Kidney (tissue), 11 donors: ENCODE measurements around the gene SNRPD3. TPM values are rescaled to one million over a fixed set of nuclear protein-coding genes. Genes with fewer than 3 reads are reported as not detected.
A peak's percentile ranks its signal among the peaks of the same experiment; 100 is the strongest.
"Not testable (repeated sequence)": the region's sequence is repeated elsewhere in the genome, so short reads cannot be mapped to it uniquely, and the experiment has no call there.

Experiments
- DNase-seq, 5 donors: peaks; one replicate each; pipeline ENCODE4 v3.0.0-alpha.2; 2013 to 2020
- FAIRE-seq: peaks from 2 replicates; lab custom pipeline; 2012; peaks lifted over from hg19 to GRCh38; lab: Jason Lieb, UNC
- H3K27ac ChIP-seq, 2 donors: one replicate each; pipeline ENCODE4 v1.7.0; 2013; ENCODE audit warnings: low read depth in 2 of 2, low read length in 2 of 2, inconsistent platforms in 1 of 2
- H3K27me3 ChIP-seq: one replicate; pipeline ENCODE4 v1.7.1; 2013; ENCODE audit warnings: low read length, inconsistent platforms; ENCODE audit not compliant: control insufficient read depth, insufficient read depth
- H3K36me3 ChIP-seq, 3 donors: one replicate each; pipeline versions ENCODE4 v1.7.0 to v1.7.1; 2013; ENCODE audit warnings: low read length in 3 of 3, control low read depth in 1 of 3, inconsistent platforms in 1 of 3; ENCODE audit not compliant: insufficient read depth in 3 of 3, control insufficient read depth in 2 of 3
- H3K4me1 ChIP-seq, 3 donors: one replicate each; pipeline versions ENCODE4 v1.7.0 to v1.7.1; 2013; ENCODE audit warnings: low read length in 3 of 3, inconsistent platforms in 1 of 3, low read depth in 1 of 3; ENCODE audit not compliant: control insufficient read depth in 2 of 3, insufficient read depth in 2 of 3
- H3K4me3 ChIP-seq, 3 donors: one replicate each; pipeline versions ENCODE4 v1.7.0 to v1.8.1; 2013; ENCODE audit warnings: low read length in 3 of 3, control low read depth in 1 of 3, inconsistent platforms in 1 of 3
- H3K9ac ChIP-seq, 3 donors: one replicate each; pipeline versions ENCODE4 v1.7.0 to v1.7.1; 2013; ENCODE audit warnings: low read length in 3 of 3, control low read depth in 1 of 3, inconsistent platforms in 1 of 3
- H3K9me3 ChIP-seq, 3 donors: one replicate each; pipeline versions ENCODE4 v1.7.0 to v1.7.1; 2013; ENCODE audit warnings: low read length in 3 of 3, control low read depth in 1 of 3, inconsistent platforms in 1 of 3; ENCODE audit not compliant: control insufficient read depth in 2 of 3, insufficient read depth in 1 of 3
- intact Hi-C: fragments of 100-400 bp; cut with DNase I; formaldehyde crosslinking; loops from one replicate; pipeline ENCODE4 v1.11.1; 2022
- polyA plus RNA-seq: library from polyadenylated mRNA; stranded (reverse); fragments of 350-450 nt; fragmentation: Illumina TruSeq; extraction: RNeasy Lipid Tissue Mini Kit (QIAGEN cat#74804); gene quantifications from one replicate; pipeline ENCODE4 v1.2.3, GENCODE V29; 2014; ENCODE audit warnings: low read depth, low replicate concordance; ENCODE audit not compliant: insufficient read depth
- total RNA-seq: library from RNA; stranded (reverse); fragmentation: NEBNext Ultra II Directional; extraction: Animal tissue kit (Norgen Biotek cat#: 25700); gene quantifications from one replicate; pipeline ENCODE4 v1.2.1, GENCODE V29; 2021
- donor health status: control.
- donor health status: control.
- donor health status: DM: yes; HTN: yes; CAD: no.
- donor health status: Normal renal cell carcinoma (clear cell type).

The SNRPD3 gene
- total and polyA plus RNA-seq, 2 donors from 2014 or later: 73.7 to 136 TPM

DNA sequence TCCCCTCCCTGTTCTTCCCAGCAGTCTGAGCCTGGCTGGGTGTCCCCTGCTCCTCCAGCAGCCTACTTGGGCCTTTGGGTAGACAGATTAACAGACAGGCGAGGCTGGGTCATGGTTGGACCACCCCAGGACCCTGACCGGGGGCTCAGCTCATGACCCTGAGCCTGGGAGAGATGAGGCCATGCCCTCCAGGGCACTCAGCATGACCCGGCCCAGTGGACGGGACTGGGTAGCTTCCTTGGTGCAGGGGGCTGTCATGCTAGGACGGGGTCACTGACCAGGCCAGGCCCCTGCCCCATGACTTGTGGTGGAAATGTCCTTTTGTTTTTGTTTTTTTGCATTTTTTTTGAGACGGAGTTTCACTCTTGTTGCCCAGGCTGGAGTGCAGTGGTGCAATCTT lies 52.5 kb downstream of the SNRPD3 start:
- H3K4me1 ChIP-seq, H3K27me3 ChIP-seq, FAIRE-seq, H3K9ac ChIP-seq, intact Hi-C loops, H3K27ac ChIP-seq, H3K9me3 ChIP-seq, H3K36me3 ChIP-seq: not testable (repeated sequence)
- DNase-seq: peak in 1 of 5 donors; percentile 35
- H3K4me3 ChIP-seq: peak overlapping the region in 2 of 3 donors; percentile 24 to 37

DNA sequence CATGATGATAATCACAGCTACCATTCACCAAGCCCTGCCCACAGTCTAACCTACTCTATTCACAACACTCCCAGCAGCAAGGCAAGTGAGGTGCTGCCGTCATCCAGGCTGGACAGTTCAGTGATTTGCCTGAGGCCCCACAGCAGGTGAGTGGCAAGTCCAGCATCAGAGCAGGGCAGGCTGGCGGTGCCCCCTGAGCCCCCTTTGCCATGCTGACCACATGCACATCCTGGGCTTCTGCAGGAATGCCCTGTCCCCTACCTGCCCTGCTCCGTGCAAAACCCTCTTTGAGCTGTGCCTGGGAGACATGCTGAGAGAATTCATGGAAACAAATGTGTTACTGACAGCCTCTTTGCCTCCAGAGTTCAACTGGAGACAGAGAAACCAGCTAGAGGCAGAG lies 54.1 kb downstream of the SNRPD3 start:
- FAIRE-seq, H3K4me3 ChIP-seq, intact Hi-C loops, H3K9me3 ChIP-seq, H3K4me1 ChIP-seq, H3K9ac ChIP-seq, H3K27me3 ChIP-seq, H3K36me3 ChIP-seq, H3K27ac ChIP-seq: not testable (repeated sequence)
- DNase-seq: peak in 1 of 5 donors; percentile 19

GRCh38 chr22:24614794-24615193 lies 59.0 kb downstream of the SNRPD3 start:
- H3K9me3 ChIP-seq, FAIRE-seq, H3K4me3 ChIP-seq, H3K27ac ChIP-seq, H3K27me3 ChIP-seq, H3K4me1 ChIP-seq, H3K9ac ChIP-seq, intact Hi-C loops, H3K36me3 ChIP-seq: not testable (repeated sequence)
- DNase-seq: peak in 3 of 5 donors; percentile 32 to 68 (median 53)

- DNase-seq, H3K27me3 ChIP-seq, intact Hi-C loops, H3K9ac ChIP-seq, H3K9me3 ChIP-seq, H3K36me3 ChIP-seq, H3K4me1 ChIP-seq, FAIRE-seq, H3K4me3 ChIP-seq, H3K27ac ChIP-seq: not testable (repeated sequence)
These were observed 65.4 kb downstream of the SNRPD3 start for GRCh38 chr22:24621244-24621643.

DNA sequence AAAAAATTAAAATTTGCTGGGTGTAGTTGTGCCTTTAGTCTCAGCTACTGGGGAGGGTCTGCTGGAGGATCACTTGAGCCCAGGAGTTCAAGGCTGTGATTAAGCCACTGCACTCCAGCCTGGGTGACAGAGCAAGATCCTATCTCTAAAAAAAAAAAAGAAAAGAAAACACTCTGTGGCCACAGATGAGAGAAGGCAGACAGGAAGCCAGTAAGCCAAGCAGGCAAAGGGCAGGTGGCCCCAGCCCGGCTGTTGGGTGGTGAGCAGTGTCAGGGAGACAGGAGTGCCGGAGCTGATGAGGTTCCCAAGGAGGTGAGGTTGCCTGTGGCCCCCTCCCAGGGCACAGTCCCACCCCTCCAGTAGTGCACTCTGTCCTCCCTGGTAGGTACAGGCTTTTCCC lies 66.8 kb downstream of the SNRPD3 start:
- H3K4me1 ChIP-seq, DNase-seq, FAIRE-seq, H3K27ac ChIP-seq, H3K9me3 ChIP-seq, H3K4me3 ChIP-seq, H3K27me3 ChIP-seq, H3K9ac ChIP-seq, intact Hi-C loops, H3K36me3 ChIP-seq: not testable (repeated sequence)

Other genes with a start within 250 kb of the SNRPD3 start
- gene ADORA2A, start 128.4 kb upstream of the SNRPD3 start, total RNA-seq: 6.9 TPM
- gene ADORA2A, start 128.4 kb upstream of the SNRPD3 start, polyA plus RNA-seq: 6.1 TPM
- 1.0 TPM for gene UPB1, start 60.7 kb upstream of the SNRPD3 start, total RNA-seq
- gene UPB1, start 60.7 kb upstream of the SNRPD3 start, polyA plus RNA-seq: 64.6 TPM
- 150 TPM for gene GUCD1, start 861 bp upstream of the SNRPD3 start, total RNA-seq
- gene GUCD1, start 861 bp upstream of the SNRPD3 start, polyA plus RNA-seq: 111 TPM
- 47.6 TPM for gene LRRC75B, start 37.1 kb downstream of the SNRPD3 start, total RNA-seq
- gene LRRC75B, start 37.1 kb downstream of the SNRPD3 start, polyA plus RNA-seq: 23.4 TPM
- gene GGT1, start 47.2 kb downstream of the SNRPD3 start, total RNA-seq: 169 TPM
- 153 TPM for gene GGT1, start 47.2 kb downstream of the SNRPD3 start, polyA plus RNA-seq
- gene PIWIL3, start 218.7 kb downstream of the SNRPD3 start, total RNA-seq: not detected
- gene PIWIL3, start 218.7 kb downstream of the SNRPD3 start, polyA plus RNA-seq: not detected